Progenitor cell of endocrine pancreas (in vitro differentiated cells): ENCODE measurements around the gene NDST1. TPM values are rescaled to one million over a fixed set of nuclear protein-coding genes. Genes with fewer than 3 reads are reported as not detected.
"Not testable (repeated sequence)": the region's sequence is repeated elsewhere in the genome, so short reads cannot be mapped to it uniquely, and the experiment has no call there.

Experiments used
- DNase-seq: peaks from one replicate; pipeline ENCODE4 v3.0.0; 2021; ENCODE audit warnings: low spot score; ENCODE audit not compliant: unreplicated experiment
- H3K27ac Mint-ChIP-seq: 2 replicates; pipeline ENCODE4 v1.8.0; 2021; ENCODE audit warnings: mild to moderate bottlenecking, moderate library complexity, mixed read lengths
- H3K27me3 Mint-ChIP-seq: 2 replicates; pipeline ENCODE4 v1.8.0; 2021; ENCODE audit warnings: mixed read lengths
- H3K36me3 Mint-ChIP-seq: 2 replicates; pipeline ENCODE4 v1.8.0; 2022; ENCODE audit warnings: mixed read lengths; ENCODE audit not compliant: insufficient read depth
- H3K4me1 Mint-ChIP-seq: 2 replicates; pipeline ENCODE4 v1.8.0; 2021; ENCODE audit warnings: low read depth, mixed read lengths
- H3K4me3 Mint-ChIP-seq: 2 replicates; pipeline ENCODE4 v1.8.0; 2021; ENCODE audit warnings: low read depth, mild to moderate bottlenecking, moderate library complexity, mixed read lengths
- H3K9me3 Mint-ChIP-seq: 2 replicates; pipeline ENCODE4 v1.8.0; 2021; ENCODE audit warnings: low read depth, mixed read lengths
- total RNA-seq: library from RNA; stranded (reverse); gene quantifications from 2 replicates; pipeline ENCODE4 v1.2.1, GENCODE V29; 2021
- TF ChIP-seq, protein P1 (sequence below): fragments of 200-600 bp; sonication (generic); IDR thresholded peaks from one replicate; pipeline ENCODE4 v1.5.0; 2021; ENCODE audit warnings: antibody characterized with exemption, mild to moderate bottlenecking; ENCODE audit not compliant: unreplicated experiment

NDST1 gene
- total RNA-seq, 1 donor from 2014 or later, result 169 TPM

DNA sequence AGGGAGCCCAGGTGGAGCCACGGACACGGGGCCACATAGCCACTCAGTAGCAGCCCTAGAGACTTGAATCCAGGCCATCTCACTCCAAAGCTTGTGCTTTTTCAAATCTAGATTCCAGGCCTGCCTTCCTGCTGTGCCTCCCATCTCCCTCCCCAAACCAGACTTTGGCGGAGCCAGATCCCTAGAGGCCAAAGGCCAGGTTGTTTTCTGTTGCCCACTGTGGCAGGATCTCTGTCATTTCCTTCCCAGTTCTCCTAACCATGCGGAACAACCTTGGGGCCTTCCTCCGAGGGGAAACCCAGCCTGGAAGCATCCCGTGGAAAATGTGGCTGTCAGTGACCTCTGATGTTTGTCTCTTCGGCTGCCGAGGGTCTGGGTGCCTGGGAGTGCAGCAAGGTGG, 42.0 kb upstream of the NDST1 start:
- H3K4me1 Mint-ChIP-seq, result peaks cover 3% of the 10 kb centered on the region
- no peaks in the 10 kb centered on the region for H3K27me3 Mint-ChIP-seq
- H3K36me3 Mint-ChIP-seq, result no peaks in the 10 kb centered on the region
- no peak for DNase-seq
- no peak overlapping the region for H3K4me3 Mint-ChIP-seq
- H3K27ac Mint-ChIP-seq, result no peak overlapping the region
- TF ChIP-seq, protein P1, sequence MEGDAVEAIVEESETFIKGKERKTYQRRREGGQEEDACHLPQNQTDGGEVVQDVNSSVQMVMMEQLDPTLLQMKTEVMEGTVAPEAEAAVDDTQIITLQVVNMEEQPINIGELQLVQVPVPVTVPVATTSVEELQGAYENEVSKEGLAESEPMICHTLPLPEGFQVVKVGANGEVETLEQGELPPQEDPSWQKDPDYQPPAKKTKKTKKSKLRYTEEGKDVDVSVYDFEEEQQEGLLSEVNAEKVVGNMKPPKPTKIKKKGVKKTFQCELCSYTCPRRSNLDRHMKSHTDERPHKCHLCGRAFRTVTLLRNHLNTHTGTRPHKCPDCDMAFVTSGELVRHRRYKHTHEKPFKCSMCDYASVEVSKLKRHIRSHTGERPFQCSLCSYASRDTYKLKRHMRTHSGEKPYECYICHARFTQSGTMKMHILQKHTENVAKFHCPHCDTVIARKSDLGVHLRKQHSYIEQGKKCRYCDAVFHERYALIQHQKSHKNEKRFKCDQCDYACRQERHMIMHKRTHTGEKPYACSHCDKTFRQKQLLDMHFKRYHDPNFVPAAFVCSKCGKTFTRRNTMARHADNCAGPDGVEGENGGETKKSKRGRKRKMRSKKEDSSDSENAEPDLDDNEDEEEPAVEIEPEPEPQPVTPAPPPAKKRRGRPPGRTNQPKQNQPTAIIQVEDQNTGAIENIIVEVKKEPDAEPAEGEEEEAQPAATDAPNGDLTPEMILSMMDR, result no peak
- no peaks in the 10 kb centered on the region for H3K9me3 Mint-ChIP-seq

DNA sequence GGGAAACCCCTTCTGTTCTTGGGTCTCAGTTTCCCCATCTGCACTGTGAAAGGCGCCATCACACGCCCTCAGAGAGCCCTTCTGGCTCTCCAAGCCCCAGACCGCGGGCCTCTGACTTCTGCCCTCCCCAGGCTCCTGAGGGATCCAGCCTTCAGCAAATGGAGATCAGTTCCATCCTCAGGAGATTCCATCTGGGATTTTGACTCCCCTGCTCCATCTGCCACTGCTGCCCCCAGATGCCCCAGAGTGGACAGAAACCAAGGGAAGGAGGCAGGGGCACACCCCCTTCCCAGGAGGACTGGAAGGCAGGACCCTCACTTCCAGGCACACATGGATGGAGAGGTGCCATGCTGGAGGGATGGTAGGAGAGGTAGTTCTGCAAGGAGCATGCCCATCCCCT, 39.7 kb upstream of the NDST1 start:
- H3K9me3 Mint-ChIP-seq, result no peaks in the 10 kb centered on the region
- no peak overlapping the region for H3K4me3 Mint-ChIP-seq
- no peak for DNase-seq
- H3K4me1 Mint-ChIP-seq, result peaks cover 5% of the 10 kb centered on the region
- TF ChIP-seq, protein P1, result no peak
- no peak overlapping the region for H3K27ac Mint-ChIP-seq
- no peaks in the 10 kb centered on the region for H3K36me3 Mint-ChIP-seq
- no peaks in the 10 kb centered on the region for H3K27me3 Mint-ChIP-seq

DNA sequence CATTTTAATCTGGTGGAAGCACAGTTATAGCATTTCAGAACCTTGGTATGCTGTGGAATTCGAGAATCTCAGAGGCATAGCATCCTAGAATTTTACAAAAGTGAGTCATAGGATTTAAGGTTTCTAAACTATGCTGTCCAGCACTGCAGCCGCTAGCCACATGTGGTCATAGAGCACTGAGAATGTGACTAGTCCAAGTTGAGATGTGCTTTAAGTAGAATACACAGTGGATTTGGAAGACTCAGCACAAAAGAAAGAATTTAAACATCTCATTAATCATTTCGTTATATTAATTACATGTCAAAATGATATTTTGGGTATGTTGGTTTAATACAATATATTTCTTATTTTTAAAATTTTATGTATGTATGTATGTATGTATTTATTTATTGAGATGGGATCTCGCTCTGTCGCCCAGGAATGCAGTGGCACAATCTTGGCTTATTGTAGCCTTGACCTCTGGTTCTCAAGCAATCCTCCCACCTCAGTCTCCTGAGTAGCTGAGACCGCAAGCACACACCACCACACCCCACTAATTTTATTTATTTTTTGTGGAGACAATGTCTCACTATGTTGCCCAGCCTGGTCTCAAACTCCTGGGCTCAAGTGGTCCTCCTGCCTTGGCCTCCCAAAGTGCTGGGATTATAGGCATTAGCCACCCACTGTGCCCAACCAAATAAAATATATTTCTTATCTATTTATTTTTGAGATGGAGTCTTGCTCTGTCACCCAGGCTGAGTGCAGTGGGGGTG, 38.0 kb upstream of the NDST1 start:
- Mint-ChIP-seq H3K4me3 (no peak overlapping the region), H3K27me3 (no peaks in the 10 kb centered on the region), H3K36me3 (no peaks in the 10 kb centered on the region), H3K4me1 (peaks cover 12% of the 10 kb centered on the region), H3K9me3 (no peaks in the 10 kb centered on the region), H3K27ac (no peak overlapping the region)
- TF ChIP-seq, protein P1, result no peak
- no peak for DNase-seq

DNA sequence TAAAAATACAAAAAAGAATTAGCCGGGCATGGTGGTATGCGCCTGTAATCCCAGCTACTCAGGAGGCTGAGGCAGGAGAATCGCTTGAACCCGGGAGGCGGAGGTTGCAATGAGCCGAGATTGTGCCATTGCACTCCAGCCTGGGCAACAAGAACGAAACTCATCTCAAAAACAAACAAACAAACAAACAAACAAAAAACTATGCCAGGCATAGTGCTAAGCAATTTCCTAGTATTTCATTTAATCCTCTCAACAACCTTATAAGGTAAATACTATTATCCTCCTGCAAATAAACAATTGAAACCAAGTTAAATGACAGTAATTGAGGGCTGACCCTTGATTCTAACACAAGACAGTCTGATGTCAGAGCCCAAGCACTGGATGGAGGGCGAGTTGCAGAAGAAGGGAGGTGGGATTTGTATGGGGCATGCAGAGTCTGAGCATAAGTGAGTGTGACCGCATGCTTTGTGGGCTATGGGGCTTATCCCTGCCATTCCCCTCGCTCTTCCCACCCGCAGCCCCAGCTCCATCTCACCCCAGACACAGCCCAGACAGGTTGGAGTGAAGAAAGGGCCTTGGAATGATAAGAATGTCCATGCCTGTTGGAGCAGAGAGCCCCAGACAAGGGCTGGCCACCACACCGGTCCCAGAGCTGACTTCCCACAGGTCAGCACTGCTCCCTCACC, 34.1 kb upstream of the NDST1 start:
- Mint-ChIP-seq H3K27me3 (no peaks in the 10 kb centered on the region), H3K9me3 (no peaks in the 10 kb centered on the region), H3K4me3 (no peak overlapping the region), H3K27ac (peak overlapping the region; percentile 88), H3K36me3 (no peaks in the 10 kb centered on the region), H3K4me1 (peaks cover 16% of the 10 kb centered on the region)
- TF ChIP-seq, protein P1, result no peak
- DNase-seq, result no peak

DNA sequence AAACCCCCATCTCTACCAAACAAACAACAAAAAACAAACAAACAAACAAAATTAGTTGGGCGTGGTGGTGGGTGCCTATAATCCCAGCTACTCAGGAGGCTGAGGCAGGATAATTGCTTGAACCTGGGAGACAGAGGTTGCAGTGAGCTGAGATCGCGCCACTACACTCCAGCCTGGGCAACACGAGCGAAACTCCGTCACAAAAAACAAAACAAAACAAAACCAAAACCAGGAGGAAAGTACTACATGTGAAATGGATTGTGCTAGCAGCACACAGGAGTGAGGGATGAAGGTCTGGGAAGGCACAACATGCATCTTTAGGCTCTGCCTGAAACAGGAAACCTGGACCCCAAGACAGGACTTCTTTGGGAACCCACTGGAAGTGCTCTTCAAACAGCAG, 31.4 kb upstream of the NDST1 start:
- not testable (repeated sequence) for DNase-seq, H3K9me3 Mint-ChIP-seq, H3K4me3 Mint-ChIP-seq, H3K27me3 Mint-ChIP-seq, H3K27ac Mint-ChIP-seq, H3K36me3 Mint-ChIP-seq
- H3K4me1 Mint-ChIP-seq, result peaks cover 19% of the 10 kb centered on the region

DNA sequence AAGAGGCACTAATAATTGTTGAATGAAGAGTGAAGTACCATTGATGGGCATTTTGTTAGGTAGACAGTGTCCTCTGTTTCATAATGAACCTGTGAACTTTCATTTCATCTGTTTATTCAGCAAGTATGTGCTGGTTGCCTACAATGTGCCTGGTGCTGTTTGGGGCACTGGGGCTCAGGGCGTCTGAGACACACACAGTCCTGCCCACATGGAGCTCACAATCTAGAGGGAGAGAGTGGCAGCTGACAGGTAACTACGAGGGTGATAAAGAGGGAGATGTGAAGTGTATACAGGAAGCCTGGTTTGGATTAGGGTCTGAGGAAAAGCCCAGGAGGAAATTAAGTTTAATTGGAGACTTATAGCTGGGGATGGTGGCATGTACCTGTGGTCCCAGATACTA, 28.5 kb upstream of the NDST1 start:
- TF ChIP-seq, protein P1, result no peak
- Mint-ChIP-seq H3K27ac (no peak overlapping the region), H3K4me3 (no peak overlapping the region), H3K36me3 (no peaks in the 10 kb centered on the region), H3K4me1 (peaks cover 16% of the 10 kb centered on the region), H3K9me3 (no peaks in the 10 kb centered on the region), H3K27me3 (no peaks in the 10 kb centered on the region)
- DNase-seq, result no peak
